ENCODE measurements around the gene AFTPH. TPM values are rescaled to one million over a fixed set of nuclear protein-coding genes. Genes with fewer than 3 reads are reported as not detected.

AFTPH gene
- total and polyA plus RNA-seq, 9 of the 15 experiments (the other 6 are each of a cell fraction or from before 2014, with no cell fraction given), result 8.0 to 26.2 (median 13.8) TPM

- Histone ChIP-seq H2AFZ (ENCODE audit: low read depth, low read length) (no peak overlapping the region), H3K36me3 (ENCODE audit: control insufficient read depth, insufficient read depth, low read length) (no peaks in the 10 kb centered on the region), H4K20me1 (replicated peaks; ENCODE audit: control insufficient read depth, insufficient read depth, low read length) (no peaks in the 10 kb centered on the region), H3K4me3 (no peak overlapping the region), H3K4me2 (ENCODE audit: insufficient read depth, low read length) (no peak overlapping the region), H3K9ac (ENCODE audit: insufficient read depth in 1 of 2, low read depth in 2 of 2, low read length in 2 of 2) (no peak overlapping the region), H3K79me2 (ENCODE audit: control insufficient read depth, insufficient read depth, low read length) (0 out of 3 replicates have a peak, but pooled peaks cover 4% of the 10 kb centered on the region), H3K27me3 (ENCODE audit: control insufficient read depth in 2 of 2, insufficient read depth in 2 of 2, low read length in 2 of 2) (no peaks in the 10 kb centered on the region), H3K4me1 (replicated peaks in 1 of 2; ENCODE audit: control insufficient read depth in 2 of 2, insufficient read depth in 2 of 2, low read length in 2 of 2) (no peaks in the 10 kb centered on the region), H3K27ac (ENCODE audit: extremely low read depth, low read depth, low read length) (no peak overlapping the region), H3K9me3 (replicated peaks; ENCODE audit: control insufficient read depth, insufficient read depth, low read depth, low read length) (no peaks in the 10 kb centered on the region), H3K9me1 (ENCODE audit: control insufficient read depth, insufficient read depth, low read length) (no peaks in the 10 kb centered on the region)
- WGBS (ENCODE audit: insufficient coverage, low coverage, missing lambda C conversion rate), result 90% methylated on average over 1 of the region's 1 CpG
- BruUV-seq (replicated peaks), result no TSS peak
- ChIA-PET POLR2A (interaction anchor here (1.1 kb wide), 1 partner anchor 11 kb away, joined by 3 read pairs; no protein-coding TSS in a partner anchor), CTCF (ENCODE audit: low intra/inter-chr PET ratio) (no interaction called here)
- in situ Hi-C loops (cut with MboI), result no loop called here
- ATAC-seq (no peak), DNase-seq (ENCODE audit: extremely low read depth in 1 of 4, low spot score in 3 of 4) (no peak), FAIRE-seq (no peak)
- intact Hi-C loops (cut with micrococcal nuclease), result no loop called here
- no peak for TF ChIP-seq MCM7 (IDR thresholded peaks at IDR 0.05)
- TF ChIP-seq XRCC5 (IDR thresholded peaks at IDR 0.05; ENCODE audit: low read depth, low read length), result no peak
- TF ChIP-seq CEBPZ (IDR thresholded peaks at IDR 0.05; ENCODE audit: borderline replicate concordance, low read depth, low read length), result no peak
- TF ChIP-seq ZBTB34 (CRISPR knock-in tag; IDR thresholded peaks at IDR 0.05), result no peak
- no peak for TF ChIP-seq SIRT6 (IDR thresholded peaks at IDR 0.05; ENCODE audit: low read depth, low read length)
- no peak for TF ChIP-seq GABPB1 (CRISPR knock-in tag; IDR thresholded peaks at IDR 0.05)
- TF ChIP-seq HDAC6 (IDR thresholded peaks at IDR 0.05; ENCODE audit: low read depth, low read length), result no peak
- TF ChIP-seq MLLT1 (IDR thresholded peaks at IDR 0.05), result no peak
- TF ChIP-seq HMGN3 (IDR thresholded peaks at IDR 0.05; ENCODE audit: borderline replicate concordance, extremely low read depth, insufficient read length, low read depth, low read length), result no peak
- no peak for TF ChIP-seq THRB (CRISPR knock-in tag; conservative IDR thresholded peaks at IDR 0.05)
- TF ChIP-seq DIDO1 (tag; IDR thresholded peaks at IDR 0.05; ENCODE audit: low read depth), result no peak
- TF ChIP-seq GATA2 (CRISPR knock-in tag; IDR thresholded peaks at IDR 0.05), result no peak
- no peak for TF ChIP-seq HDAC1 (IDR thresholded peaks at IDR 0.05)
These were observed 27.7 kb downstream of the AFTPH start for GRCh38 chr2:64551851-64552250.

Data from K562 (cell line).